GM23248 (cell line): ENCODE data around the gene KCNQ4.

Source experiments
- EZH2 ChIP-seq: fragments of 200-600 bp; sonication (generic); IDR thresholded peaks from 2 replicates; pipeline ENCODE4 v1.6.1; 2018; ENCODE audit warnings: antibody characterized with exemption, mild to moderate bottlenecking; ENCODE audit not compliant: insufficient read depth, poor library complexity, severe bottlenecking
- EZH2phosphoT487 ChIP-seq: fragments of 200-600 bp; sonication (generic); IDR thresholded peaks from 2 replicates; pipeline ENCODE4 v1.6.1; 2018; ENCODE audit warnings: antibody characterized with exemption, moderate library complexity, mild to moderate bottlenecking, low read depth; ENCODE audit not compliant: insufficient read depth

DNA sequence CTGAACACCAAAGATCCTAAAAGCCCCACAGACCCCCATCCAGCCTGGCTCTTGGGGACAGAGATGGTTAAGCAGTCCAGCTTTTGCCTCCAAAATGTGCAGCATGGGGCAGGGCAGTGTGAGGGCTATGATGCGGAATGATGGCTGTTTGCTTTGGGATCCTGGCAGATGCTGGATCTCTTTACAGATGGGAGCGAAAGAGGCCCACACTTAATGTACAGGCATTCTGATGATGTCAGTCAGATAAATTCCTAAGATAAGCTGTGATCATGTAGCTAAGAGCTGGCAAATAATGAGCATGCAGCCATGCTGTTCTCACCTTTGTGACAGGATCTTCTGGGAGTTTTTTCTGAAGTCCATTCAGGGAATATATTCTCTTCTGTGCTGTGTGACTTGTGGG, 17.6 kb upstream of the KCNQ4 start:
- TF ChIP-seq EZH2phosphoT487, result no peak
- TF ChIP-seq EZH2, result no peak
